GM21528 (cell line): ENCODE measurements around the gene BASP1.

ENCODE experiments used
- ATAC-seq: cut with Tn5 transposase; IDR thresholded peaks from one replicate; pipeline ENCODE4 v1.9.1; 2021; ENCODE audit warnings: mild to moderate bottlenecking, moderate library complexity; ENCODE audit not compliant: unreplicated experiment, low FRiP score

The BASP1 gene

GRCh38 chr5:17221843-17222636 lies 4.6 kb downstream of the BASP1 start:
- ATAC-seq, result no peak

DNA sequence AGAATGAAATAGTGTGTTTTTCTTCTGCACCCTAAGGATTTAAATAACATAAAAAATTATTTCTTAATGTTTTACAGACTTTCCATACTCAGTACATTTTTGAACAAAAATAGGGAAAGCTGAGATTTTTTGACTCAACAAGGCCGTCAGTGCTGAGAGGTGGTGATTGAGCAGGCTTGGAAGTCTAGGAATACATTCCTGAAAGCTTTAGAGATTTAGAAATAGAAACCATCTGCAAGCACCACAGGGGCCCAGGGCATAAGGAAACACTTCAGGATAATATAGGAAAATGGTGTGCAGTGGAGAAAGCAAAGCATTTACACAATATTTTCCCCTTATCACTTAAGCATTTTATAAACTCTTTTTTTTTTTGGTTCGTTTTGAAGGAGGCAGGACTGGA lies 5.2 kb downstream of the BASP1 start:
- no peak for ATAC-seq

- peak; percentile 43 for ATAC-seq
Observed at GRCh38 chr5:17223367-17224185, 6.1 kb downstream of the BASP1 start.

- ATAC-seq, result peak; percentile 64
Observed at GRCh38 chr5:17224858-17225511, 7.6 kb downstream of the BASP1 start.

- no peak for ATAC-seq
Observed at GRCh38 chr5:17225520-17225919, 8.1 kb downstream of the BASP1 start.

DNA sequence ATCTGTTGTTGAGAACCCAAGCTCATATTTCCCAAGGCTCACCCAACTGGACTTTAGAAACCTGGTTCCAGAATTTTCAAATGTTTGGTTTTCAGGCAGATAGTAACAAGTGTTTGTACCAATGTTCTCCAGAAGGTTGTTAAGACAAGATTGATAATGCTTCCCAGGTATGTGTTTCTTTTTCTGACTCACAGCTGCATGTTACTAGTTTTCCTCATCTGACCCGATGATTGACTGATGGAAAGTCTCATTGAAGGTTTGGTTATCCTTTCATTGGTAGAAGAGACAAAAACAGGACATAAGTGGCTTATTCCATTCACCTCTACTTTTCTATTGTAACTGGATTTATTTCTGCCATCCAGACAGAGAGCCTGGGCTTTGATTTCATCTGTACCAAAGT lies 10.4 kb downstream of the BASP1 start:
- ATAC-seq, result no peak

GRCh38 chr5:17228821-17229291 lies 11.4 kb downstream of the BASP1 start:
- ATAC-seq, result peak; percentile 62

GRCh38 chr5:17229313-17229712 lies 11.9 kb downstream of the BASP1 start:
- peak; percentile 45 for ATAC-seq

DNA sequence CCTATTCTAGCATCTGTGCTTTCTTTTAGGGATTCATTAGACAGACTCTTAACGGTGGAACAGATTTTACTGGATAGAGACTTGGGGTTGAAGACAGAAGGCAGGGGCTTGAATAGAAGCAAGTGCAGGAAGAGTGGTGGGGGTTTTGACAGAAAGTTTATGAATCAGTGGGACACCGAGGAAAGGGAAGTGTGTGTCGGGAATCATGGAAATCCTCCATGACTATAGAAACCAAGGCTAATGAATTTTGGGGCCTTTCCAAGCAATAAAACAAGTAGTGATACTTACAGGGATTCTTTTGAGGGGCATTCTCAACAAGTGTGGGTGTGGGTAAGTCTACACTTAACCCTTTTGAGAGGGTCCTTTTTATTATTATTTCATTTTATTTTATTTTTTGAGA lies 12.8 kb downstream of the BASP1 start:
- no peak for ATAC-seq

- ATAC-seq, result no peak
Observed at GRCh38 chr5:17230808-17231525, 13.5 kb downstream of the BASP1 start.

DNA sequence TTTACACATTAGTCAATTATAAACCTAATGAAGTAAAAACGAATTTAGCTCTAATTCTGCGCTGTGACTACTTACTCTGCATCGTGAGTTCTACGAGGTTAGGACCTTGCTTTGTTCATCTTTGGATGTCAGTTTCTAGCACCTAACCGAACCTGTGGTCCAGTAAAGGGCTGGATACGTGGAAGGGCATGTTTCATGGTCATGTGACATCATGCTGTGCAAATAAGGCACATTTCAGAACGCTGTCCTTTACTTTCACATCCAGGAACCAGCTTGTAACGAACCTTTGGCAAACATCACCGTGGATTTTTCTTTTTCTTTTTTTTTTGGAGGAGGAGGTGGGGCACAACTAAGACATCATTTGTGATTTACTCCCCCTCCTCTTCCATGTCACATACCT lies 15.0 kb downstream of the BASP1 start:
- no peak for ATAC-seq

- no peak for ATAC-seq
Observed at GRCh38 chr5:17233488-17233887, 16.1 kb downstream of the BASP1 start.

GRCh38 chr5:17234374-17234773 lies 16.9 kb downstream of the BASP1 start:
- ATAC-seq, result no peak

DNA sequence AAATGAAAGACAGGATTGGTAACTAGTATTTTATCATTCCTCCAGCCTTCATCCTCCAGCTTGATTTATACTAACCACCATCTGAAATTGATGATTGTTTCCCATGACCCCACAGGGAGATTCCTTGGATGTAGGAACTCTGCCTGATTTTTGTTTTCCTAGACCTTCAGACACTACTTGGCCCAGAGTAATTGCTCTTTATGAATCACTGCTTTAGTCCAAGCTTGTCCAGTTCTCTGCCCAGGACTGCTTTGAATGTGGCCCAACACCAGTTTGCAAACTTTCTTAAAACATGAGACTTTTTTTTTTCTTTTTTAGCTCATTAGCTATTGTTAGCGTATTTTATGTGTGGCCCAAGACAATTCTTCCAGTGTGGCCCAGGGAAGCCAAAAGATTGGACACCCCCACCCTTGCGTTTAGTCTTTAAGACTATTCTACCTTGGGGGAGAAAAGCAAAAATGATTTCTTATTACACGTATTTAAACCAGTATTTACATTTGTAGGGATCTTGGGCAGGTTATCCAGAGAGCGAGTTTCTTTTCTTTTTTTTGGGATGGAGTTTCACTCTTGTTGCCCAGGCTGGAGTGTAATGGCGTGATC lies 18.4 kb downstream of the BASP1 start:
- no peak for ATAC-seq

DNA sequence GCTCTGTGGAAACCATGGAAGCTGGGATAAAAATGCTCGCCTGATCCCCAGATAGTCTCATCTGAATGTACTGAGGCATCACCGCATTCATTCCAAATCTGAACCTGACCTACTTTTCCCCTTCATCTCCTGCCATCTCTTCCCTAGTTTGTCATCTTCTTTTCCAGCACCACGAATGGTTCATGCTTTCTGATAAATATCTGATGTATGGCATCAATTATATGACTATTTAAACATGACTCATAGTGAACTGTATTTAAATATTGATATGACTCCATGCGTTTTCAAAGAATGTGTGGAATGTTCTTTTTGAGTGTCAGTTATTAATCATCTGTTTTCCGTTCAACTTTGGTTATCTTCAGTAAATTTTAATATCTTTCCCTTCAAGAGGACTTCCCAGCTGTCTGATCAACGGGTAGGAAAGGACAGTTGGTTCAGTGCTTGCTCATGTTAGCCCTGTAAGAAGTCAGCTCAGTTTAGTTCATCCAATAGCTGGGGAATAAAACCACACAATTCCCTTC lies 21.1 kb downstream of the BASP1 start:
- ATAC-seq, result no peak

DNA sequence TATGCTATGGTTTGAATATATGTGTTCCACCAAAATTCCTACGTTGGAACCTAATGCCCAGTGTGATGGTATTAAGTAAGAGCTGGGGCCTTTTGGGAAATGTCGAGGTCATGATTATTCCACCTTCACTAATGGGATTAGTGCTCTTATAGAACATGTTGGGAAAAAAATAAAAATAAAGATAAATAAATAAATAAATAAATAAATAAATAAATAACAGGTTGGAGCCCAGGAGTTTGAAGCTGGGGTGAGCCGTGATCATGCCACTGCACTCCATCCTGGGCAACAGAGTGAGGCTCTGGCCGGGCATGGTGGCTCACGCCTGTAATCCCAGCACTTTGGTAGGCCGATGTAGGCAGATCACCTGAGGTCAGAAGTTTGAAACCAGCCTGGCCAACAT lies 22.5 kb downstream of the BASP1 start:
- no peak for ATAC-seq

- no peak for ATAC-seq
Observed at GRCh38 chr5:17240487-17240886, 23.1 kb downstream of the BASP1 start.

DNA sequence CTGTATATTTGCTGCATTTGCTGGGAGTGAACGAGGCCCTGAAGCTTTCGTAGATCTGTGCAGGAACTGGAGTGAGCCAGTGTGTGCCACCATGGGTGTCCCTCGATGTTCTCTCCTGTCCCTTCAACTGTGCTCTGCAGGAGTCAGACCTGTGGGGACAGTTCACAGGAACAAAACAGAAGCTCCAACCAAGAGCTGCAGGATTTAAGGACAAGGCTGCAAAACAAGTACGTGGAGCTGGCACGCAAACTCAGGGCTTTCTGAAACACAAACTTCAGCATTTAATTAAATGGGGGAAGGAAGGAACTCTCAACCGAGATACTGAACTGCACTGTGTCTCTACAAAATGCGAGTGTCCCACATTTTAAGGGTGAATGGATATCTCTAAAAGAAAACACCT lies 24.2 kb downstream of the BASP1 start:
- ATAC-seq, result no peak

GRCh38 chr5:17243287-17244063 lies 26.0 kb downstream of the BASP1 start:
- no peak for ATAC-seq
